Neural cell (in vitro differentiated cells): ENCODE data around the gene SLC13A3. TPM values are rescaled to one million over a fixed set of nuclear protein-coding genes. Genes with fewer than 3 reads are reported as not detected.

ENCODE experiments used
- H2AFZ ChIP-seq: fragments of 200-600, 300-800 bp; sonication (generic), shearing (Covaris generic); 2 replicates; pipeline ENCODE4 v1.6.0; 2014; ENCODE audit warnings: low read depth, mild to moderate bottlenecking, antibody characterized with exemption, low read length, moderate library complexity
- H3F3A ChIP-seq: fragments of 200-600 bp; shearing (Covaris generic); 2 replicates; pipeline ENCODE4 v1.6.1; 2016; ENCODE audit warnings: mild to moderate bottlenecking, moderate library complexity, mixed read lengths, antibody characterized with exemption, low read length; ENCODE audit not compliant: insufficient read depth, poor library complexity, severe bottlenecking
- H3K27ac ChIP-seq: fragments of 200-600, 300-800 bp; sonication (generic), shearing (Covaris generic); 2 replicates; pipeline ENCODE4 v1.5.1; 2014; ENCODE audit warnings: mild to moderate bottlenecking, low read length, moderate library complexity
- H3K27me3 ChIP-seq: fragments of 300-800, 200-600 bp; sonication (generic), shearing (Covaris generic); 2 replicates; pipeline ENCODE4 v1.6.0; 2014; ENCODE audit warnings: mild to moderate bottlenecking, low read depth, low read length, moderate library complexity; ENCODE audit not compliant: insufficient read depth
- H3K36me3 ChIP-seq: fragments of 300-800, 200-600 bp; sonication (generic), shearing (Covaris generic); 2 replicates; pipeline ENCODE4 v1.5.1; 2014; ENCODE audit warnings: mild to moderate bottlenecking, antibody characterized with exemption, low read length, moderate library complexity; ENCODE audit not compliant: insufficient read depth
- H3K4me2 ChIP-seq: fragments of 300-800, 200-600 bp; sonication (generic), shearing (Covaris generic); 2 replicates; pipeline ENCODE4 v1.6.0; 2014; ENCODE audit warnings: mild to moderate bottlenecking, low read length
- H3K4me3 ChIP-seq: fragments of 300-800, 200-600 bp; sonication (generic), shearing (Covaris generic); 2 replicates; pipeline ENCODE4 v1.5.1; 2014; ENCODE audit warnings: mild to moderate bottlenecking, low read length, moderate library complexity
- H3K79me2 ChIP-seq: fragments of 200-600 bp; shearing (Covaris generic); replicated peaks from 2 replicates; pipeline ENCODE4 v1.6.0; 2014; ENCODE audit warnings: mild to moderate bottlenecking, low read length, moderate library complexity; ENCODE audit not compliant: insufficient read depth
- H3K9ac ChIP-seq: fragments of 300-800, 200-600 bp; sonication (generic), shearing (Covaris generic); 2 replicates; pipeline ENCODE4 v1.6.1; 2016; ENCODE audit warnings: mild to moderate bottlenecking, low read length, mixed read lengths
- H3K9me2 ChIP-seq: fragments of 200-600 bp; shearing (Covaris generic); 2 replicates; pipeline ENCODE4 v1.6.1; 2016; ENCODE audit warnings: mild to moderate bottlenecking, low read length, mixed read lengths; ENCODE audit not compliant: insufficient read depth
- H3K9me3 ChIP-seq: fragments of 200-600, 300-800 bp; sonication (generic), shearing (Covaris generic); 2 replicates; pipeline ENCODE4 v1.6.1; 2016; ENCODE audit warnings: mild to moderate bottlenecking, mixed run types, low read length, moderate library complexity, mixed read lengths
- H4K20me1 ChIP-seq: fragments of 200-600 bp; shearing (Covaris generic); 2 replicates; pipeline ENCODE4 v1.6.1; 2016; ENCODE audit warnings: mild to moderate bottlenecking, mixed run types; ENCODE audit not compliant: insufficient read depth
- CTCF ChIP-seq: fragments of 450-650 bp; IDR thresholded peaks from 2 replicates; pipeline ENCODE4 v1.5.1; 2014; ENCODE audit warnings: antibody characterized with exemption, mild to moderate bottlenecking, moderate library complexity; ENCODE audit not compliant: poor library complexity, severe bottlenecking
- EP300 ChIP-seq: fragments of 450-650 bp; conservative IDR thresholded peaks from 2 replicates; pipeline ENCODE4 v1.6.1; 2014; ENCODE audit warnings: antibody characterized with exemption, mild to moderate bottlenecking, moderate library complexity; ENCODE audit not compliant: poor library complexity, severe bottlenecking
- EZH2 ChIP-seq: fragments of 200-600, 300-800 bp; shearing (Covaris generic), sonication (generic); IDR thresholded peaks from 2 replicates; pipeline ENCODE4 v1.6.1; 2014; ENCODE audit warnings: antibody characterized with exemption, low read length, borderline replicate concordance, mild to moderate bottlenecking; ENCODE audit not compliant: insufficient read depth, poor library complexity, severe bottlenecking
- MXI1 ChIP-seq: fragments of 450-650 bp; conservative IDR thresholded peaks from 2 replicates; pipeline ENCODE4 v1.6.1; 2014; ENCODE audit warnings: antibody characterized with exemption, mild to moderate bottlenecking; ENCODE audit not compliant: poor library complexity, severe bottlenecking
- POLR2AphosphoS5 ChIP-seq: IDR thresholded peaks from 2 replicates; pipeline ENCODE4 v1.6.1; 2012
- RAD21 ChIP-seq: fragments of 450-650 bp; conservative IDR thresholded peaks from 2 replicates; pipeline ENCODE4 v1.6.1; 2014; ENCODE audit warnings: antibody characterized with exemption, mild to moderate bottlenecking, moderate library complexity
- REST ChIP-seq: IDR thresholded peaks from 2 replicates; pipeline ENCODE4 v1.6.1; 2012; ENCODE audit warnings: borderline replicate concordance
- SMC3 ChIP-seq: fragments of 450-650 bp; conservative IDR thresholded peaks from 2 replicates; pipeline ENCODE4 v1.6.1; 2014; ENCODE audit warnings: antibody characterized with exemption, mild to moderate bottlenecking, moderate library complexity; ENCODE audit not compliant: poor library complexity
- TAF1 ChIP-seq: IDR thresholded peaks from 2 replicates; pipeline ENCODE4 v1.6.1; 2012; ENCODE audit warnings: low read depth
- polyA plus RNA-seq: library from polyadenylated mRNA; depleted of rRNA; stranded (reverse); fragments of >200 nt; gene quantifications from 2 replicates; pipeline ENCODE4 v1.2.3, GENCODE V29; 2014

Gene SLC13A3
- polyA plus RNA-seq, 1 donor from 2014 or later = 5.5 TPM

- peaks cover 3% of the 10 kb centered on the region for H3K9me3 ChIP-seq
- no peak overlapping the region for H2AFZ ChIP-seq
- TF ChIP-seq TAF1 (no peak), MXI1 (no peak), POLR2AphosphoS5 (no peak), EP300 (no peak), EZH2 (no peak), CTCF (no peak), SMC3 (no peak), REST (no peak), RAD21 (no peak)
- H3K27me3 ChIP-seq = no peaks in the 10 kb centered on the region
- H3F3A ChIP-seq = no peaks in the 10 kb centered on the region
- no peak overlapping the region for H3K4me2 ChIP-seq
- H3K79me2 ChIP-seq = no peaks in the 10 kb centered on the region
- H3K9me2 ChIP-seq = no peaks in the 10 kb centered on the region
- H3K9ac ChIP-seq = no peak overlapping the region
- no peaks in the 10 kb centered on the region for H3K36me3 ChIP-seq
- H4K20me1 ChIP-seq = no peaks in the 10 kb centered on the region
- no peak overlapping the region for H3K4me3 ChIP-seq
- no peak overlapping the region for H3K27ac ChIP-seq
These were observed 15.7 kb upstream of the SLC13A3 start for GRCh38 chr20:46666818-46667515.

- H3K36me3 ChIP-seq = no peaks in the 10 kb centered on the region
- TF ChIP-seq TAF1 = no peak
- no peaks in the 10 kb centered on the region for H3F3A ChIP-seq
- H3K9me3 ChIP-seq = peaks cover 4% of the 10 kb centered on the region
- H3K79me2 ChIP-seq = no peaks in the 10 kb centered on the region
- no peak overlapping the region for H2AFZ ChIP-seq
- H4K20me1 ChIP-seq = no peaks in the 10 kb centered on the region
- no peak overlapping the region for H3K4me2 ChIP-seq
- H3K9me2 ChIP-seq = no peaks in the 10 kb centered on the region
- no peak overlapping the region for H3K9ac ChIP-seq
- H3K27me3 ChIP-seq = no peaks in the 10 kb centered on the region
- no peak overlapping the region for H3K4me3 ChIP-seq
- H3K27ac ChIP-seq = no peak overlapping the region
These were observed 15.0 kb upstream of the SLC13A3 start for GRCh38 chr20:46666306-46666705.

- H2AFZ ChIP-seq = no peak overlapping the region
- TF ChIP-seq EP300 (no peak), MXI1 (no peak), TAF1 (no peak), SMC3 (no peak), CTCF (no peak), EZH2 (no peak), RAD21 (no peak), POLR2AphosphoS5 (no peak)
- peaks cover 7% of the 10 kb centered on the region for H3K9me3 ChIP-seq
- H4K20me1 ChIP-seq = no peaks in the 10 kb centered on the region
- H3K9ac ChIP-seq = no peak overlapping the region
- H3K27me3 ChIP-seq = no peaks in the 10 kb centered on the region
- H3K36me3 ChIP-seq = no peaks in the 10 kb centered on the region
- no peaks in the 10 kb centered on the region for H3F3A ChIP-seq
- no peak overlapping the region for H3K27ac ChIP-seq
- no peaks in the 10 kb centered on the region for H3K79me2 ChIP-seq
- no peak overlapping the region for H3K4me2 ChIP-seq
- no peak overlapping the region for H3K4me3 ChIP-seq
- no peaks in the 10 kb centered on the region for H3K9me2 ChIP-seq
These were observed 14.3 kb upstream of the SLC13A3 start for GRCh38 chr20:46665602-46666001.
